ENCODE measurements around the gene ABCC12.

ABCC12 gene

GRCh38 chr16:48146710-48147109 is 9.1 kb downstream of the ABCC12 start:
- no peak overlapping the region for H3K4me3 ChIP-seq (ENCODE audit: low read length)
- no peak overlapping the region for H3K27ac ChIP-seq (ENCODE audit: low read depth, low read length)
- no peaks in the 10 kb centered on the region for H3K36me3 ChIP-seq (ENCODE audit: insufficient read depth, low read length)
- no peaks in the 10 kb centered on the region for H3K27me3 ChIP-seq (ENCODE audit: insufficient read depth, low read length)
- no peak overlapping the region for H3K9ac ChIP-seq (ENCODE audit: low read depth, low read length)
- WGBS = 94% methylated on average over 4 of the region's 4 CpGs
- H3K9me3 ChIP-seq (ENCODE audit: insufficient read depth, low read depth, low read length) = peaks cover 4% of the 10 kb centered on the region; the same call in 1 of the 2 replicates
- no peaks in the 10 kb centered on the region for H3K4me1 ChIP-seq (ENCODE audit: insufficient read depth, low read length)

- Histone ChIP-seq H3K4me1 (ENCODE audit: insufficient read depth, low read length) (no peaks in the 10 kb centered on the region), H3K4me3 (ENCODE audit: low read length) (no peak overlapping the region), H3K9me3 (ENCODE audit: insufficient read depth, low read depth, low read length) (peaks cover 4% of the 10 kb centered on the region; the same call in 1 of the 2 replicates), H3K27me3 (ENCODE audit: insufficient read depth, low read length) (no peaks in the 10 kb centered on the region), H3K36me3 (ENCODE audit: insufficient read depth, low read length) (no peaks in the 10 kb centered on the region), H3K9ac (ENCODE audit: low read depth, low read length) (no peak overlapping the region), H3K27ac (ENCODE audit: low read depth, low read length) (no peak overlapping the region)
- 95% methylated on average over 7 of the region's 7 CpGs for WGBS
These were observed 9.7 kb downstream of the ABCC12 start for GRCh38 chr16:48146131-48146530.

GRCh38 chr16:48143812-48144368 is 11.9 kb downstream of the ABCC12 start:
- WGBS = 92% methylated on average over 9 of the region's 9 CpGs
- Histone ChIP-seq H3K9me3 (ENCODE audit: insufficient read depth, low read depth, low read length) (no peaks in the 10 kb centered on the region), H3K4me3 (ENCODE audit: low read length) (no peak overlapping the region), H3K9ac (ENCODE audit: low read depth, low read length) (no peak overlapping the region), H3K27ac (ENCODE audit: low read depth, low read length) (no peak overlapping the region), H3K36me3 (ENCODE audit: insufficient read depth, low read length) (no peaks in the 10 kb centered on the region), H3K27me3 (ENCODE audit: insufficient read depth, low read length) (no peaks in the 10 kb centered on the region), H3K4me1 (ENCODE audit: insufficient read depth, low read length) (no peaks in the 10 kb centered on the region)

GRCh38 chr16:48140821-48141220 is 15.0 kb downstream of the ABCC12 start:
- 96% methylated on average over 6 of the region's 6 CpGs for WGBS
- H3K9ac ChIP-seq (ENCODE audit: low read depth, low read length) = no peak overlapping the region
- H3K36me3 ChIP-seq (ENCODE audit: insufficient read depth, low read length) = no peaks in the 10 kb centered on the region

DNA sequence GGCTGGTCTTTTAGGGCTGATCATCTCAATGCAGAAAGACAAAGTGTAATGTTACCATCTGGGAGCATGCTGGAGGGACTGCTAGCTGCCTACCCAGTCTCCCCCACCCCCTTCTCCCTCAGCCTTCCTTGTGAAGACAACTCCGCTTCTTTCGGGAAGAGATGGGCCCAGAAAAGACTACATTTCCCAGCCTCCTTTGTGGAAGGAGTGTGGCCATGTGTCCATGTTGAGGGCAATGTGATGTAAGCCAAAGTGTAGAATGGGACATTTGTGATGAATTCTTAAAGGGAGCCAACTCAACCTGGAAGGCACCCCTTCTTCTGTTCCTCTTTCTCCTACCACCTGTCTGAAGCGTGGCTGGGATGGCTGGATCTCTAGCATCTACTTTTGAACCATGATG is 16.3 kb downstream of the ABCC12 start:
- Histone ChIP-seq H3K4me3 (ENCODE audit: low read length) (no peak overlapping the region), H3K27ac (ENCODE audit: low read depth, low read length) (no peak overlapping the region), H3K36me3 (ENCODE audit: insufficient read depth, low read length) (no peaks in the 10 kb centered on the region), H3K9me3 (ENCODE audit: insufficient read depth, low read depth, low read length) (no peaks in the 10 kb centered on the region), H3K27me3 (ENCODE audit: insufficient read depth, low read length) (no peaks in the 10 kb centered on the region), H3K4me1 (ENCODE audit: insufficient read depth, low read length) (0 out of 2 replicates have a peak, but pooled peaks cover 2% of the 10 kb centered on the region), H3K9ac (ENCODE audit: low read depth, low read length) (no peak overlapping the region)
- WGBS = 93% methylated on average over 3 of the region's 3 CpGs

More at GRCh38 chr16:48140821-48141220, 15.0 kb downstream of the ABCC12 start:
- no peaks in the 10 kb centered on the region for H3K9me3 ChIP-seq (ENCODE audit: insufficient read depth, low read depth, low read length)
- no peaks in the 10 kb centered on the region for H3K27me3 ChIP-seq (ENCODE audit: insufficient read depth, low read length)
- no peak overlapping the region for H3K27ac ChIP-seq (ENCODE audit: low read depth, low read length)
- 0 out of 2 replicates have a peak, but pooled peaks cover 2% of the 10 kb centered on the region for H3K4me1 ChIP-seq (ENCODE audit: insufficient read depth, low read length)
- no peak overlapping the region for H3K4me3 ChIP-seq (ENCODE audit: low read length)

- no peak overlapping the region for H3K27ac ChIP-seq (ENCODE audit: low read depth, low read length)
- H3K36me3 ChIP-seq (ENCODE audit: insufficient read depth, low read length) = no peaks in the 10 kb centered on the region
- no peaks in the 10 kb centered on the region for H3K9me3 ChIP-seq (ENCODE audit: insufficient read depth, low read depth, low read length)
- no peaks in the 10 kb centered on the region for H3K27me3 ChIP-seq (ENCODE audit: insufficient read depth, low read length)
- H3K4me1 ChIP-seq (ENCODE audit: insufficient read depth, low read length) = 0 out of 2 replicates have a peak, but pooled peaks cover 2% of the 10 kb centered on the region
- H3K9ac ChIP-seq (ENCODE audit: low read depth, low read length) = no peak overlapping the region
- H3K4me3 ChIP-seq (ENCODE audit: low read length) = no peak overlapping the region
- 94% methylated on average over 2 of the region's 2 CpGs for WGBS
These were observed 17.2 kb downstream of the ABCC12 start for GRCh38 chr16:48138543-48138942.

- H3K4me3 ChIP-seq (ENCODE audit: low read length) = no peak overlapping the region
- no peaks in the 10 kb centered on the region for H3K27me3 ChIP-seq (ENCODE audit: insufficient read depth, low read length)
- no peak overlapping the region for H3K9ac ChIP-seq (ENCODE audit: low read depth, low read length)
- H3K36me3 ChIP-seq (ENCODE audit: insufficient read depth, low read length) = no peaks in the 10 kb centered on the region
- WGBS = 84% methylated on average over 3 of the region's 3 CpGs
- no peak overlapping the region for H3K27ac ChIP-seq (ENCODE audit: low read depth, low read length)
- H3K9me3 ChIP-seq (ENCODE audit: insufficient read depth, low read depth, low read length) = no peaks in the 10 kb centered on the region
- H3K4me1 ChIP-seq (ENCODE audit: insufficient read depth, low read length) = 0 out of 2 replicates have a peak, but pooled peaks cover 2% of the 10 kb centered on the region
These were observed 18.0 kb downstream of the ABCC12 start for GRCh38 chr16:48137822-48138221.

GRCh38 chr16:48136547-48137360 is 19.0 kb downstream of the ABCC12 start:
- Histone ChIP-seq H3K9ac (ENCODE audit: low read depth, low read length) (no peak overlapping the region), H3K27ac (ENCODE audit: low read depth, low read length) (no peak overlapping the region), H3K9me3 (ENCODE audit: insufficient read depth, low read depth, low read length) (no peaks in the 10 kb centered on the region), H3K4me1 (ENCODE audit: insufficient read depth, low read length) (0 out of 2 replicates have a peak, but pooled peaks cover 2% of the 10 kb centered on the region), H3K36me3 (ENCODE audit: insufficient read depth, low read length) (no peaks in the 10 kb centered on the region), H3K4me3 (ENCODE audit: low read length) (no peak overlapping the region), H3K27me3 (ENCODE audit: insufficient read depth, low read length) (no peaks in the 10 kb centered on the region)
- WGBS = 89% methylated on average over 8 of the region's 9 CpGs

DNA sequence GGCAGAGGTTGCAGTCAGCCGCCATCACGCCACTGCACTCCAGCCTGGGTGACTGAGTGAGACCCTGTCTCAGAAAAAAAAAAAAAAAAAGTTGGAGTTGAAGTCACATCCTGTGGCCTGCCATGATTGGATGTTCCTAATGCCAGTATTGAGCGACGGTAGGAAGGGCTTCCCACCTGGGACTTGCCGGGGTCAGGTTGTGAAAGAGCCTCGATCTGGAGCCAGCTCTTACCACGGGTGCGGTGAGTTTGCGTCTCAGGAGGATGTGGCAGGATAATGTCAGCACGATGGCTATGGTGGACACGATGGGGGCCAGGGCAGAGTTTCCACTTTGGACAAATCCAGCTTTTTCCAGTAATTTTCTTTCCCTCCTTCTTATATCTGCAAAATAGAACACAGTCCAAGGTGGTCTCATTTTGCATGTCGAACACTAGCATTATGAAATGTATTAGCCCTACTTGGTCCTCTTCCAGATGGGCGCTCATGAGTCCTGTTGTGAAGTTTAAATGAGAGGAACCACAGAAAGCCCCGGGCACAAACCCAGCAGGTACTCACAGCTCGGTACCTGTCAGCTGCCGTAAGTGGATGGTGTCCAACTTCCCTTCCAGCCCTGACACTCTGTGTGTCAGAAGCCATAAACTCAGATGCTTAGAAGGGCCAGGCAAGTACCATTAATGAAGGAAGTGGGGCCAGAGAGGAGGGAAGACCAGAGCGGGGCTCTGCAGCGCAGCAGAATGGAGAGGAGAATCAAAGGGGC is 22.2 kb downstream of the ABCC12 start:
- Histone ChIP-seq H3K36me3 (ENCODE audit: insufficient read depth, low read length) (no peaks in the 10 kb centered on the region), H3K27ac (ENCODE audit: low read depth, low read length) (no peak overlapping the region), H3K27me3 (ENCODE audit: insufficient read depth, low read length) (no peaks in the 10 kb centered on the region), H3K4me3 (ENCODE audit: low read length) (no peak overlapping the region), H3K4me1 (ENCODE audit: insufficient read depth, low read length) (0 out of 2 replicates have a peak, but pooled peaks cover 2% of the 10 kb centered on the region), H3K9ac (ENCODE audit: low read depth, low read length) (no peak overlapping the region), H3K9me3 (ENCODE audit: insufficient read depth, low read depth, low read length) (no peaks in the 10 kb centered on the region)
- 94% methylated on average over 18 of the region's 18 CpGs for WGBS

GRCh38 chr16:48132696-48133095 is 23.1 kb downstream of the ABCC12 start:
- Histone ChIP-seq H3K27ac (ENCODE audit: low read depth, low read length) (no peak overlapping the region), H3K4me3 (ENCODE audit: low read length) (no peak overlapping the region), H3K27me3 (ENCODE audit: insufficient read depth, low read length) (no peaks in the 10 kb centered on the region), H3K9me3 (ENCODE audit: insufficient read depth, low read depth, low read length) (no peaks in the 10 kb centered on the region), H3K4me1 (ENCODE audit: insufficient read depth, low read length) (no peaks in the 10 kb centered on the region), H3K36me3 (ENCODE audit: insufficient read depth, low read length) (no peaks in the 10 kb centered on the region), H3K9ac (ENCODE audit: low read depth, low read length) (no peak overlapping the region)
- WGBS = 97% methylated on average over 3 of the region's 3 CpGs
